ENCODE results near the gene MAP9. TPM values are rescaled to one million over a fixed set of nuclear protein-coding genes. Genes with fewer than 3 reads are reported as not detected.

The MAP9 gene
- total and polyA plus RNA-seq, 10 of the 15 experiments (the other 5 are each of a cell fraction or from before 2014, with no cell fraction given): 1.2 to 7.0 (median 4.3) TPM

- TF ChIP-seq YBX1 (IDR thresholded peaks at IDR 0.05): no peak
Observed at GRCh38 chr4:155413451-155413850, 36.7 kb upstream of the MAP9 start (continued).

GRCh38 chr4:155411546-155411945, 34.8 kb upstream of the MAP9 start:
- ChIA-PET RAD21 (ENCODE audit: unreplicated experiment) (no interaction called here), CTCF (no interaction called here), SMC1A (ENCODE audit: uncharacterized antibody, unreplicated experiment) (no interaction called here), POLR2A (no interaction called here)
- Histone ChIP-seq H3K4me2 (ENCODE audit: control insufficient read depth, insufficient read depth) (no peak overlapping the region), H3K36me3 (ENCODE audit: control insufficient read depth in 2 of 2, insufficient read depth in 2 of 2, low read length in 1 of 2) (no peaks in the 10 kb centered on the region), H4K20me1 (ENCODE audit: control insufficient read depth, insufficient read depth) (no peaks in the 10 kb centered on the region), H3K4me1 (ENCODE audit: control insufficient read depth, insufficient read depth, low read length) (no peaks in the 10 kb centered on the region), H3K4me3 (no peak overlapping the region), H3K27me3 (replicated peaks in 1 of 2; ENCODE audit: control insufficient read depth in 2 of 2, insufficient read depth in 2 of 2, low read length in 1 of 2) (no peaks in the 10 kb centered on the region), H3K79me2 (ENCODE audit: control insufficient read depth, insufficient read depth, low read length) (no peaks in the 10 kb centered on the region), H3K9ac (ENCODE audit: control insufficient read depth, insufficient read depth, low read length) (no peak overlapping the region), H3K9me3 (replicated peaks; ENCODE audit: control insufficient read depth, insufficient read depth, low read length) (no peaks in the 10 kb centered on the region), H2AFZ (ENCODE audit: control insufficient read depth, low read depth, low read length) (no peak overlapping the region), H3K27ac (ENCODE audit: control insufficient read depth, insufficient read depth) (no peak overlapping the region)
- FAIRE-seq (no peak), ATAC-seq (no peak), DNase-seq (ENCODE audit: low read depth, low spot score) (no peak)
- intact Hi-C loops (cut with micrococcal nuclease; ENCODE audit: unreplicated experiment) (no loop called here), in situ Hi-C loops (cut with MboI) (no loop called here)
- 26% methylated on average over 2 of the region's 2 CpGs for WGBS (ENCODE audit: insufficient coverage, insufficient replicate concordance, low lambda C conversion rate, missing lambda C conversion rate)
- BruUV-seq (replicated peaks): no TSS peak
- TF ChIP-seq ZNF207 (IDR thresholded peaks at IDR 0.05; ENCODE audit: borderline replicate concordance): no peak
- no peak for TF ChIP-seq PBX3 (IDR thresholded peaks at IDR 0.05; ENCODE audit: insufficient replicate concordance, low read depth, low read length)
- TF ChIP-seq ZNF592 (IDR thresholded peaks at IDR 0.05): no peak
- TF ChIP-seq POLR2AphosphoS2 (IDR thresholded peaks at IDR 0.05; ENCODE audit: low read depth, low read length): no peak
- TF ChIP-seq ELK1 (IDR thresholded peaks at IDR 0.05; ENCODE audit: low read depth, low read length): no peak
- no peak for TF ChIP-seq RELA (IDR thresholded peaks at IDR 0.05; ENCODE audit: borderline replicate concordance, partially characterized antibody)
- no peak for TF ChIP-seq REST (IDR thresholded peaks at IDR 0.05; ENCODE audit: low read depth, low read length)
- no peak for TF ChIP-seq PAX5 (IDR thresholded peaks at IDR 0.05; ENCODE audit: borderline replicate concordance, low read depth, low read length)
- no peak for TF ChIP-seq CHD4 (IDR thresholded peaks at IDR 0.05)
- TF ChIP-seq CREM (IDR thresholded peaks at IDR 0.05; ENCODE audit: low read depth): no peak
- no peak for TF ChIP-seq ZNF384 (IDR thresholded peaks at IDR 0.05; ENCODE audit: borderline replicate concordance, low read depth, low read length)
- TF ChIP-seq POU2F2 (IDR thresholded peaks at IDR 0.05; ENCODE audit: borderline replicate concordance, low read depth, low read length): no peak

Data from GM12878 (cell line).